Right lobe of liver (tissue), 6 donors: ENCODE results near the gene CACNB3. TPM values are rescaled to one million over a fixed set of nuclear protein-coding genes. Genes with fewer than 3 reads are reported as not detected.

ENCODE experiments used
- ATAC-seq, 4 donors: fragments of 200-7000 bp; cut with Tn5 transposase; one replicate each; pipeline ENCODE4 v1.9.1; 2020; ENCODE audit warnings: mild to moderate bottlenecking in 4 of 4, moderate library complexity in 4 of 4
- DNase-seq, 3 donors: peaks; one replicate each; pipeline ENCODE4 v3.0.0-alpha.2; 2020
- H3K27ac ChIP-seq, 3 donors: fragments of 200-600 bp; one replicate each; pipeline ENCODE4 v1.8.0; 2022
- H3K27me3 ChIP-seq, 2 donors: fragments of 200-600 bp; one replicate each; pipeline ENCODE4 v1.8.0; 2022
- H3K36me3 ChIP-seq, 4 donors: fragments of 200-600 bp; sonication (generic) in 1 of 4; one replicate each; pipeline versions ENCODE4 v1.5.1 to v1.8.0; 2017 to 2022; ENCODE audit warnings: control low read depth in 1 of 4
- H3K4me1 ChIP-seq, 4 donors: fragments of 200-600 bp; sonication (generic) in 1 of 4; one replicate each; pipeline versions ENCODE4 v1.5.1 to v1.8.0; 2017 to 2022; ENCODE audit warnings: control low read depth in 1 of 4
- H3K4me3 ChIP-seq, 3 donors: fragments of 200-600 bp; one replicate each; pipeline ENCODE4 v1.8.0; 2022
- H3K9me3 ChIP-seq, 4 donors: fragments of 200-600 bp; sonication (generic) in 1 of 4; one replicate each; pipeline versions ENCODE4 v1.5.1 to v1.8.0; 2017 to 2022; ENCODE audit warnings: control low read depth in 1 of 4
- CTCF ChIP-seq, 4 donors: fragments of 200-600 bp in 3 of 4; fragments of 450-650 bp in 1 of 4; IDR thresholded peaks; one replicate each; pipeline versions ENCODE4 v1.5.1 to v1.8.0; 2016 to 2022; ENCODE audit warnings: antibody characterized with exemption in 4 of 4, mild to moderate bottlenecking in 2 of 4
- POLR2A ChIP-seq: fragments of 450-650 bp; IDR thresholded peaks from one replicate; pipeline ENCODE4 v1.6.1; 2017; ENCODE audit warnings: antibody characterized with exemption, mild to moderate bottlenecking
- WGBS: methylation state at CpG from one replicate; pipeline ENCODE4 v1.1.6; 2018; ENCODE audit warnings: low coverage, low lambda C conversion rate; ENCODE audit not compliant: insufficient coverage; ENCODE audit errors: missing lambda C conversion rate; 5-methylcytosine and 5-hydroxymethylcytosine counted together
- intact Hi-C, 2 donors: fragments of 100-400 bp; cut with DNase I; formaldehyde crosslinking; loops; one replicate each; pipeline versions ENCODE4 v1.11.2 to v1.14.1; 2022
- total RNA-seq, 6 experiments: library from RNA; depleted of rRNA in 2 of 6; stranded (reverse); fragments of >200 nt in 2 of 6; fragmentation: NEBNext Ultra II Directional in 3 of 6; extraction: Animal tissue kit (Norgen Biotek cat#: 25700) in 3 of 6; gene quantifications; one replicate each; pipeline versions ENCODE4 v1.1.0 to v1.2.4, GENCODE V29; 2016 to 2023
- donor health status: DM: no; HTN: yes; CAD: no.
- donor health status: DM: no; HTN: no; CAD: no.
- donor health status: DM: no; HTN: no; CAD: no.
- donor health status: DM: no; HTN: yes; CAD: no.
- donor health status: DM: no; HTN: yes; CAD: no.

The CACNB3 gene
- total RNA-seq, 6 experiments from 2014 or later = 0.62 to 2.1 (median 1.2) TPM

GRCh38 chr12:48794870-48795269, 23.4 kb upstream of the CACNB3 start:
- no peak for TF ChIP-seq POLR2A
- no peak for TF ChIP-seq CTCF (IDR thresholded peaks at IDR 0.05)
- Histone ChIP-seq H3K4me1 (peaks cover 0 to 8% (median 0%) of the 10 kb centered on the region in 4 donors), H3K9me3 (no peaks in the 10 kb centered on the region), H3K27ac (no peak overlapping the region), H3K27me3 (no peaks in the 10 kb centered on the region), H3K4me3 (no peak overlapping the region), H3K36me3 (no peaks in the 10 kb centered on the region)
- intact Hi-C loops = loop anchor here (5.0 kb wide), 1 partner anchor 43 kb away; no protein-coding TSS in a partner anchor
- 100% methylated on average over 2 of the region's 3 CpGs for whole genome bisulfite sequencing
- ATAC-seq = no peak
- no peak for DNase-seq

- TF ChIP-seq CTCF (IDR thresholded peaks at IDR 0.05) (peak; percentile 89 to 99 (median 90)), POLR2A (no peak)
- 28% methylated on average over 11 of the region's 12 CpGs for WGBS
- Histone ChIP-seq H3K9me3 (no peaks in the 10 kb centered on the region), H3K36me3 (no peaks in the 10 kb centered on the region), H3K27ac (no peak overlapping the region), H3K4me1 (peaks cover 0 to 6% (median 0%) of the 10 kb centered on the region in 4 donors), H3K27me3 (no peaks in the 10 kb centered on the region), H3K4me3 (no peak overlapping the region)
- intact Hi-C loops = loop anchor here (5.0 kb wide), 1 partner anchor 44 kb away; no protein-coding TSS in a partner anchor
- ATAC-seq (peak; percentile 97 to 100 (median 99)), DNase-seq (peak in 2 of 3 donors; percentile 47 to 62)
Observed at GRCh38 chr12:48795550-48796455, 22.5 kb upstream of the CACNB3 start.

- H3K4me3 ChIP-seq = no peak overlapping the region
- no peak overlapping the region for H3K27ac ChIP-seq
- no peaks in the 10 kb centered on the region for H3K9me3 ChIP-seq
- DNase-seq (no peak), ATAC-seq (no peak)
- intact Hi-C loops = loop anchor here (5.0 kb wide), 1 partner anchor 45 kb away; no protein-coding TSS in a partner anchor
- H3K4me1 ChIP-seq = peaks cover 0 to 6% (median 0%) of the 10 kb centered on the region in 4 donors
- no peak for TF ChIP-seq POLR2A
- no peak for TF ChIP-seq CTCF (IDR thresholded peaks at IDR 0.05)
- 54% methylated on average over 2 of the region's 3 CpGs for whole genome bisulfite sequencing
- H3K27me3 ChIP-seq = no peaks in the 10 kb centered on the region
- H3K36me3 ChIP-seq = no peaks in the 10 kb centered on the region
Observed at GRCh38 chr12:48796976-48797375, 21.3 kb upstream of the CACNB3 start.

GRCh38 chr12:48800457-48800856, 17.8 kb upstream of the CACNB3 start:
- TF ChIP-seq POLR2A (no peak), CTCF (IDR thresholded peaks at IDR 0.05) (no peak)
- Histone ChIP-seq H3K4me3 (no peak overlapping the region), H3K27me3 (no peaks in the 10 kb centered on the region), H3K27ac (no peak overlapping the region), H3K4me1 (peaks cover 0 to 5% (median 0%) of the 10 kb centered on the region in 4 donors), H3K36me3 (no peaks in the 10 kb centered on the region), H3K9me3 (no peaks in the 10 kb centered on the region)
- ATAC-seq (no peak), DNase-seq (no peak)
- intact Hi-C loops = no loop called here
- WGBS = no CpG with 5 or more reads among the region's 14 CpGs
